GM18526 (cell line): ENCODE data around the gene AAK1.

Experiments
- POLR2A ChIP-seq: IDR thresholded peaks from 3 replicates; pipeline ENCODE4 v1.6.1; 2011; ENCODE audit not compliant: insufficient read length; ENCODE audit errors: extremely low read depth

Gene AAK1

DNA sequence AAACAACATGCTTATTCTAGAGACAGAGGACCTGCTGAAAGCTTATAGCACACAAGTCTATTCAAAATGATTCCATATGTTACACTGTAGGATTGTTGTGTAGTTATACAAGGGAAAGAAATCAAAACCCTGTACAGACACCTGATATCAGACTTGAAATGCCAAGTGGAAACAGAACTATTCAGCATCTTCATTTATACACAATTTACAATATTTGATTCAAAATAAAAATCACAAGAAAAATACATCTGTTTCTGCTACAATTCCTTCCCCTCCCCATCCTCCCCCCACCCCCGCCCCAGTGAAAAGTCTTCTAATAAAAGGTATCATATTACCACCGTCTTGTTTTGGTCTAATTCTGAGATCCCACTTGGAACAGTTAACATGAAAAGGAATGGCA is 168.9 kb downstream of the AAK1 start:
- TF ChIP-seq POLR2A: no peak

DNA sequence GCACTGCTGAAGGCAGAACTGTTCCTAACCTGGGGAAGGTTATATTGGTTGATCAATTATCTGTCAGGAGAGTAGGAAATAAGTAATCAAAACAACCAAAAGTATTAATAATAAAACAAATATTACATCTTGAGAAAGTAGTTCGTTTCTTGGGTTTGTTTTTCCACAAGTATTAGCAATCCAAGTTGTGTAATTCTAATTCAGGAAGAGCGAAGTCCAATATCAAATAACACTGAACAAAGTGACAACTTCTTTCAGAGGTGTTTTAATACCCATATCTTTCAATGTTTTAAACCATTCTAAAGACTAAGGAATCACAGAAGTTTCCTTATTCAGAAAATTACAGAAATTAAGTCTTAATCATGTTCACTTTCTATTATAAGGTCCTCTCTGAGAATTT is 171.7 kb downstream of the AAK1 start:
- TF ChIP-seq POLR2A: no peak

DNA sequence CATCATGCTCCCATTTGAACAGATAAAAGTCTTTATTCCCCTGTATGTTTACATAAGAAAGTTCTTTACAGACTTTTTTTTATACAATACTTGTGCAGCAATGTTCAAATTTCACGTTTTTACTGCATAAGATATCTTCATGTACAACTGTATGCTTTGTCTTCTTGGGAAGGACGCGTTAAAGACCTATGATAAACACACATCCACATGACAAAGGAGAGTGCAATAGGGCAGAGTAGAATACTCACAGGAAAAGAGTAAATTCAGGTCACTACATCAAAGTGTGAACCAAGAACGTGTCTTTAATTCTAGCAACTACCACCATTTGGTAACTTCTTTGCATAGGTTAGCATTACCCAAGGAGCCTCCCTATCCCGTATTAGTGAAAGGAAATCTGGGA is 172.6 kb downstream of the AAK1 start:
- TF ChIP-seq POLR2A: no peak

DNA sequence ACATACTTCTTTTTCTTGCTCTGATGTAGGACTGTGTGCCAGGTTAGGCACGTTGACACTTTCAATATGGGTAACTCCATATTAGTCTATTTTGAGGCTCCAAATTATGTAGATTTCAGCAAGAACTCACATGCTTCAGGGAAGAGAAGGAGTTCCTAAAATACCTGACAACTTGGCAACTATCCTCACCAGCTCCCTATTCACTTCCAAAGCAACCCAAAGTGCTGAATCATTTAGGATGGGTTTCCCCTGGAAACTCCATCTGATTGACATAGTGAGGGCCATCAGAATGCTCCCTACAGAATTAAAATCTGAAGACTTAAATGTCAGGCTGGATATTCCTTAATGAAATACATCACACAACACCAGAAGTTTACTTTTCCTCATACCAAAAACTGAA is 173.8 kb downstream of the AAK1 start:
- no peak for TF ChIP-seq POLR2A

DNA sequence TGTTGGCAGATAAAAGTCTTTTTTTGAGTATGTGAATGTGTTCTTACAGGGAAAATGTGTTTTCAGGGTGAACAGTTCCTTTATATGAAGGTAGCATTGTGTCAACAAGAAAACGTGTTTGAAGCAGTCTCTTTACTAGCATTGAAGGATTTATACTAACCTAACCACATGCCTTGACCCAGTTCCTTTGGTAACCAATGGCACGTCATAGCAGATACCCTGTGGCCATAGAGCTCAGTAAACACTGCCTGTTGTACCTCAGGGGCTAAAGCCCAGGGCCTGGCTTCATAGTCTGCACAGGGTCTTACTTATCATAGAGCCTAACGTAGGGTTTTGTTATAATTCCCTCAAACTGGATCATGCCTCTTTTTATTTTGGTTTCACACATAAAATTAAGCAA is 174.2 kb downstream of the AAK1 start:
- no peak for TF ChIP-seq POLR2A

DNA sequence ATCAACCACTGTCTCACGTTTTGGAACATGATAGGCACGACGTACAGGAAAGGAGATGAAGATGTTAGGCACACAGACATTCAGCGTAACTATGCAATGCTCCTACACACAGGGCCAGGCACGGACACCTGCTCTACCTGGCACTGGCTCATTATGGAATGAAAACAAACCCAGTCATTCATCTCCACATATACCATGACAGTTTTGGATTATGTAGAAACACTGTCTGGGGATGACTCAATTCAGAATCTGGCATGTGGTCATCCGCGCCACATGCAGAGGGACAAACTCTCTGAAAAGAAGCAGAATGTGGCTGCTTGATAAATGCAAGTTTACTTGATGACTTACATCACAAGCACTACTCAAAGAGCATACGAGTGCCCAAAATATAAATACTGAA is 176.8 kb downstream of the AAK1 start:
- TF ChIP-seq POLR2A: no peak

DNA sequence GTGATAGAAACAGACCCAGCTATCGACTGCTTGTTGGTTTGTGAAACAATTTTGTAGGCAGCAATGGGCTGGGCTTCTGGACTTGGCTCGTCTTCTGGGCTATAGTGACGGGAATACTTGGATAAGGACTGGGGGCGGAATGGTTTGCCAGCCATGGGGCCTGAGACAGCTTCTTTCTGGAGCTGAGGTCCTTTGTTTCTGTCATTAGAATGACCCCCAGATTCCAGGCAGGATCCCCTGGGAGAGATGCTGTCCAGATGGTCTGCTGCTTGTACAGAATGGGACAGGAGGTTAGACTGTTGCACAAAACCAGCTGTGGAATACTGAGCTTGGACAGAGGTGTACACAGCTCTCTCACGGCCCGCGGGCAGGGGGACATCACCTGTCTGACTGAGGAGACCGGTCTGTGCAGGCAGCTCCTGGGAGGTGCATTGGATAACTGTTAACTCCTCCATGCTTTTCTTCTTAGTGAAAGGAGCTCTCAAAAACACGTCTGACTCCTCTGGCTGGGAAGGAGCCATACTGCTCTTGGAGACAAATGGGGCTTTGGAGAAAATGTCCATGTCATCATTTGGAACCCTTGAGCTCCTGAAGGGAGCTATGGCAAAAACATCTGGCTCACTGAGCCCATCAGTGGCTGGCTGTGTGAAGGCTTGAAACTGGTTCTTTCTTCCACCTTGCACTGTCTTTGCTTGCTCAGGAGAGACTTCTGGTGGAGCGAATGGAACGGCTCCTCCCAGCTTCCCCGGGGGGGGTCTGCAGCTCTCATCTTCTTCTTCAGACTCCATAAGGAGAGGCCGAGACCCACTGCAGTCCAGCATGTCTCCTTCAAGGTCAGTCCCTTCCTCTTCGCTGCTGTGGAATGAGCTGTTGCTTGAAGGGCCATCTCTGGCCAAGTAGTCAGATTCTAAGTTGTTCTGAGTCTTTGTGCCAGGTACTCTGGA is 177.8 kb downstream of the AAK1 start:
- no peak for TF ChIP-seq POLR2A

DNA sequence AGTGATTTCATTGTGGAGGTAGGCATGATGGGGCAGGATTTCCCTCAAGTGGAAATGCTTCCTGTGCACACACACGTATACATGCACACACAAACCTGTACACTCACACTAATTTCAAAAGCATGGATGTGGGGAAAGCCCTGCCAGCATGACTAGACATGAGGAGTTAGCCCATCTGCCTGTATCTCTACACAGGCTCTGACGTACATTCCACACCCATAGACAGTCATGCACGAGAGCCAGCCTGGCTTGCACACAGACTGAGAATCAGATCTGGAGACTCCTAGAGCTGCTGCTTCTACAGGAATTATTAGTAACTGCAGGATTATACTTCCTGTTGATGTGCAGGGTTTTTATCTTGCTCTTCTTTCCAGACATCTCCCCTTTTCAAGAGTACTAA is 179.0 kb downstream of the AAK1 start:
- TF ChIP-seq POLR2A: no peak

DNA sequence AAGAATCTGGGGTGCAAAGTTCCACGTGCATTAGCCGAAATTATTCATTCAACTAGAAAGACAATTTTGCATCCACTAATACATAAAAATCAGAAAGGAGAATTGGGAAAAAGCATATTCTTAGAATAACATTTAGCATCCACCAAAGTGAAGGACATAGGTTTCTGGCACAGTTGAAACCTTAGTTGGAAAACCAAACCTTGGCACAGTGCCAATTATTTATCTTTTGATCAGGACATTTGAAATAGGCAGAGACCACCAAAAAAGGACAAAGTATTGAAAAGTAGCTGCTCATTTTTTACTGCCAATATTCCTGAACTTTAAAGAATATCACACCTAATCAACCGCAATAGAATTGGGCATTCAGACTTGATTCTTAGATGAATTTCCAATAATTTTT is 180.8 kb downstream of the AAK1 start:
- no peak for TF ChIP-seq POLR2A

DNA sequence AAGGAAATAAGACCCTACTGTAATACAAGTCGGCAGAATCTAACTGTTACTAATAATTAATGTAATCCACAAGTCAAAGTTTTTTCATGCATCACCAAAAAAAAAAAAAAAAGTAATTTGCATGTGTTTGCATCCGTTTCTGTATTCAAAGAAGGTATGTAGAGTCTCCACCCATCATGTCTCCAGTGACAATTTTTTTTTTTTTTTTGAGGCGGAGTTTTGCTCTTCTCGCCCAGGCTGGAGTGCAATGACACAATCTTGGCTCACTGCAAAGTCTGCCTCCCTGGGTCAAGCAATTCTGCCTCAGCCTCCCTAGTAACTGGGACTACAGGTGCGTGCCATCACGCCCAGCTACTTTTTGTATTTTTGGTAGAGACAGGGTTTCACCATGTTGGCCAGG is 182.1 kb downstream of the AAK1 start:
- no peak for TF ChIP-seq POLR2A

DNA sequence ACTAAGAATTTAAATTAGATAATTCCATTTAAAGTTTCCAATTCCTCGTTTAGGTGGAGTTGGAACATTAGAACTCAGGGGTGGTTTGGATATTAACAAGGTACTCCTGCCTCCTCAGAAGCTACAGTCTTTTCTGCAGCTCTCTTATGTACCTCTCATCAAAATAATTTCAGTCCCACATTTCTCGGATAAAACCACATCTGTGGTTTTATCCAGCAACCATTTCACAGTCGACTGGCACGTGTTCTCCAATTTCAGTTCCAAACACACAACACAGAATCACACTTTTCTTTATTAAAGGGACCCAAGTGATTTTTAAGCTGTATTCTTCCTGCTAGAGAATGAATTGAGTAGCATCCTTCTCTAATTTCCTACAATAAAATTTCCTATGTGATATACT is 183.6 kb downstream of the AAK1 start:
- no peak for TF ChIP-seq POLR2A

DNA sequence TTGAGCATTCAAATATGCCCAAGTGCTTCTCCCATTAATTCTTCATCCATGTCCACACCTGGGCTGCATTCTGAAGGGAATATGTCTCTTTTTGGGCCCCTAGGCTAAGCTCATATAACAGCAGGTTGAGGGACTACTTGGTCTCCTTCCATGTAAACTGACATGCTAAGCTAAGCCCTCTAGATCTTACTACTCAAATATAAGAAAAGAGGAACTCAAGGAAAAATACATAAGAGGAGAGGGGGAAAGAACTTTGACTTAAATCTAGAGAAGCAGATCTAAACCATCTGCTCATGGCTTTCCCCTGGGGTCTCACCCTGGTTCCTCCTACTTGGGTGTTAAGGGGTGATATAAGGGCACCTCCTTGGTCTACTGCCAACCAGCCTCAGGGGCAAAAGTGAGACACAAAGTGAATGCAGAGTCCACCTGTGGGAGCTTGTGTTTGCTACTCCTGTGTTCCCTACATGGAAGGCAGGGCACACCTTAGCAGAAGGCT is 186.5 kb downstream of the AAK1 start:
- TF ChIP-seq POLR2A: no peak

DNA sequence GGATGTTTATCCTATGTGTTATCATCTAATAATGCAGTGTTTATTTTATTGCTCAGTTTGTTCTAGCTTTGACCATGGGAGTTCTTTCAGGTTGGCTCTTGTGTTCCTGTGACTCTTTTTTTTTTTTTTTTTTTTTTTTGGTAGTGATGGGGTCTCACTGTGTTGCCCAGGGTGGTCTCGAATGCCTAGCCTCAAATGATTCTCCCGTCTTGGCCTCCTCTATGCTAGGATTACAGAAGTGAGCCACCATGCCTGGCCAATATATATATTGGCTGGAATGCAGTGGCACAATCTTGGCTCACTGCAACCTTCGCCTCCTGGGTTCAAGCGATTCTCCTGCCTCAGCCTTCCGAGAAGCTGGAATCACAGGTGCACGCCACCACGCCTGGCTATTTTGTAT is 187.4 kb downstream of the AAK1 start:
- TF ChIP-seq POLR2A: no peak

DNA sequence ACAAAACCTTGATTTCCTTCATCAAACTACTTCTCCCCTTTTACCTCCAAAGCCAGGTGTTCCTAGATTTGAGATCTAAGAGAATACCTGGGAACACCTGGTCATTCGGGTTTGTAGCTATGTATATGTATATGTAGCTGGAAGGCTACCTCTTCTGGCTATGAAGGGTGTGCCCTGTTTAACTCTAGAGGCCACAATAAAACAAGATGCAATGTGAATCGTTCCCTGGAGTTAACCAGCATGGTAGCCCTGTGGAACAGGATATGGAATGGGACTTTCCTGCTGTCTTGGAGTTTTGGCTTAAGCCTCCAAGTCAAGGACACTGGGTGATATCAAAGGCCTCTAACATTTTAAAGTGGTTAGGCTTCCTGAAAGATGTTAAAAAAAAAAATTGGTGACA is 188.6 kb downstream of the AAK1 start:
- no peak for TF ChIP-seq POLR2A

DNA sequence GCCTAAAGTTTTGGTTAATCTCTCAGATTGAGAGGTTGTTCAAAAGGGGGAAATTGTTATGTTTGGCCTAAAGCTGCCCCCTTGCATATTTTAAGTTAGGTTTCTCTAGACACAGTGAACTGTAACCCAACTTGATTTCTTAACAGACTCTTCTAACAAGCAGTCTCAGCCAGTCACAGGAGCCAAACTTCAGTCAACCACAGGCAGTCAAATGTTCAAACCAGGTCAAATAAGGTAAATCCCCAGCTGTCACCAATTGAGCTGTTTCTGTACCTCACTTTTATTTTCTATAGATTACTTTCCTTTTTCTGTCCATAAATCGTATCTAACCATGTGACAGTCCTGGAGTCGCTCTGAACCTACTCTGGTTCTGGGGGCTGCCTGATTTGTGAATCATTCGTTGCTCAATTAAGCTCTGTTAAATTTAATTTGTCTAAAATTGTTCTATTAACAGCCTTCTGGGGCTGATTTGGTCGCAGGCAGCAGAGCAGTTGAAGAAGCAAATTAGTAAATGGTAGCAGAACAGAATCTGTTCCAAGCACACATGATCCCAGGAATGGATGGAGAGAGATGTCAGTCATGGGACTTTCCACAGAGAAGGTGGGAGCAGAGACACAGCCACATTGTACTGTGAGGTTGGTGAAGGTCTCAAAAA is 189.9 kb downstream of the AAK1 start:
- TF ChIP-seq POLR2A: no peak

DNA sequence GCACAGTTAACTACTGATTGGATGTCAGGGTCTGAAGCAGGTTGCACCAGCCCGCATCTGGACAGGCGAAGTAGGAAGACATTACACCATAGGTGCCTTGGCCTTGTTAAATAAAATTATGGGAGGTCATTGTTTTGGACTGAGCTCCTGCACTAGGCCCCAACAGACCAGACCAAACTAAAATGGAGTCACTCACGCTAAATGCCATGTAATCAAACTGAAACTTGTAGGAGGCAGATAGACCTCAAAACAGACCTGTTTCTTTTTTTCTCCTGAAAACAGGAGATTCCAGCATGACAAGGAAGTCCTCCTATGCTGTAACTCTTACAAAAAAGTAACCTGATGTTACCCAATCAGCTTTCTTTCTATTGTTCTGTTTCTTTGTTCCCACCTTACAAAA is 190.9 kb downstream of the AAK1 start:
- no peak for TF ChIP-seq POLR2A
